Testis (tissue), 3 donors: ENCODE data around the gene TLX2. TPM values are rescaled to one million over a fixed set of nuclear protein-coding genes. Genes with fewer than 3 reads are reported as not detected.

Experiments used
- DNase-seq: peaks from one replicate; pipeline ENCODE4 v3.0.0-alpha.2; 2019
- H3K27ac ChIP-seq, 2 donors: fragments of 200-600 bp; sonication (generic); one replicate each; pipeline ENCODE4 v1.5.1; 2019
- H3K27me3 ChIP-seq: fragments of 200-600 bp; sonication (generic); one replicate; pipeline ENCODE4 v1.5.1; 2019
- H3K36me3 ChIP-seq: fragments of 200-600 bp; sonication (generic); one replicate; pipeline ENCODE4 v1.5.1; 2017; ENCODE audit warnings: low read depth; ENCODE audit errors: missing control alignments
- H3K4me1 ChIP-seq: fragments of 200-600 bp; sonication (generic); one replicate; pipeline ENCODE4 v1.5.1; 2019
- H3K4me3 ChIP-seq, 2 donors: fragments of 200-600 bp; sonication (generic); one replicate each; pipeline ENCODE4 v1.5.1; 2017 to 2019
- H3K9me3 ChIP-seq: fragments of 200-600 bp; sonication (generic); one replicate; pipeline ENCODE4 v1.5.1; 2017
- POLR2A ChIP-seq: fragments of 450-650 bp; IDR thresholded peaks from one replicate; pipeline ENCODE4 v1.6.1; 2017; ENCODE audit warnings: antibody characterized with exemption, mild to moderate bottlenecking, moderate library complexity
- WGBS, 2 donors: methylation state at CpG; one replicate each; pipeline ENCODE4 v1.1.5; 2018; 5-methylcytosine and 5-hydroxymethylcytosine counted together
- intact Hi-C: fragments of 100-400 bp; cut with DNase I; formaldehyde crosslinking; loops from one replicate; pipeline ENCODE4 v1.15.1; 2023; ENCODE audit warnings: low total_unique reads
- polyA plus RNA-seq: library from polyadenylated mRNA; stranded (reverse); fragments of 350-450 nt; fragmentation: Illumina TruSeq; extraction: RNeasy Lipid Tissue Mini Kit (QIAGEN cat#74804); gene quantifications from one replicate; pipeline ENCODE4 v1.2.3, GENCODE V29; 2014; ENCODE audit warnings: low read depth, low replicate concordance; ENCODE audit not compliant: insufficient read depth
- total RNA-seq, 2 donors: library from RNA; depleted of rRNA; stranded (reverse); fragments of >200 nt; gene quantifications; one replicate each; pipeline ENCODE4 v1.2.3, GENCODE V29; 2016
- TF ChIP-seq, protein P1 (sequence below), 3 experiments: fragments of 450-650 bp in 2 of 3; fragments of 200-600 bp in 1 of 3; sonication (generic) in 1 of 3; IDR thresholded peaks; one replicate each; pipeline ENCODE4 v1.5.1; 2016 to 2019; ENCODE audit warnings: antibody characterized with exemption in 3 of 3, mild to moderate bottlenecking in 2 of 3, moderate library complexity in 1 of 3

Gene TLX2
- total and polyA plus RNA-seq, 3 donors from 2014 or later = 1.1 to 4.5 (median 1.3) TPM

- intact Hi-C loops = no loop called here
- WGBS, 2 donors = 88 to 92% methylated on average over 3 of the region's 3 CpGs
These were observed 30.4 kb downstream of the TLX2 start for GRCh38 chr2:74544634-74545033.

DNA sequence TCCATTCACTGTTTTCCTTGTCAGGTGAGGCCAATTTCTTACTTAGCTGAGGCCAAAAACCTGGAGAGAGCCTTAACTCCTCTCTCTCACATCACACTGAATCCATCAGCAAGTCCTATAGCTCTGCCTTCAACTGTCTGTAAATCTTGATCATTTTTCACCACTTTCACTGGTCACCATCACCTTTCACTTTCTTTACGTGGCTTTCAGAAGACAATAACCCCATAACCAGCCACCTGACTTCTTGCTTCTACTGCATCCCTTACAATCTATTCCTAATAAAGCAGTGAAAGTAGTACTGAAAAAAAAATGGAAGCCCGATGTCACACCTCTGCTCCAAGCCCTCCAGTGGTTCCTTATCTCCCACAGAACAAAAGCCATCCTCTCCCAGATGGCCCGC lies 31.8 kb downstream of the TLX2 start:
- intact Hi-C loops = no loop called here
- Histone ChIP-seq H3K9me3 (no peaks in the 10 kb centered on the region), H3K27ac (no peak overlapping the region), H3K4me1 (peaks cover 9% of the 10 kb centered on the region), H3K4me3 (no peak overlapping the region), H3K27me3 (no peaks in the 10 kb centered on the region), H3K36me3 (no peaks in the 10 kb centered on the region)
- no peak for TF ChIP-seq POLR2A
- TF ChIP-seq, protein P1, sequence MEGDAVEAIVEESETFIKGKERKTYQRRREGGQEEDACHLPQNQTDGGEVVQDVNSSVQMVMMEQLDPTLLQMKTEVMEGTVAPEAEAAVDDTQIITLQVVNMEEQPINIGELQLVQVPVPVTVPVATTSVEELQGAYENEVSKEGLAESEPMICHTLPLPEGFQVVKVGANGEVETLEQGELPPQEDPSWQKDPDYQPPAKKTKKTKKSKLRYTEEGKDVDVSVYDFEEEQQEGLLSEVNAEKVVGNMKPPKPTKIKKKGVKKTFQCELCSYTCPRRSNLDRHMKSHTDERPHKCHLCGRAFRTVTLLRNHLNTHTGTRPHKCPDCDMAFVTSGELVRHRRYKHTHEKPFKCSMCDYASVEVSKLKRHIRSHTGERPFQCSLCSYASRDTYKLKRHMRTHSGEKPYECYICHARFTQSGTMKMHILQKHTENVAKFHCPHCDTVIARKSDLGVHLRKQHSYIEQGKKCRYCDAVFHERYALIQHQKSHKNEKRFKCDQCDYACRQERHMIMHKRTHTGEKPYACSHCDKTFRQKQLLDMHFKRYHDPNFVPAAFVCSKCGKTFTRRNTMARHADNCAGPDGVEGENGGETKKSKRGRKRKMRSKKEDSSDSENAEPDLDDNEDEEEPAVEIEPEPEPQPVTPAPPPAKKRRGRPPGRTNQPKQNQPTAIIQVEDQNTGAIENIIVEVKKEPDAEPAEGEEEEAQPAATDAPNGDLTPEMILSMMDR (IDR thresholded peaks at IDR 0.05) = no peak
- DNase-seq = no peak
- WGBS, 2 donors = 91 to 93% methylated on average over 3 of the region's 3 CpGs

More at GRCh38 chr2:74544634-74545033, 30.4 kb downstream of the TLX2 start:
- H3K9me3 ChIP-seq = no peaks in the 10 kb centered on the region
- peaks cover 7% of the 10 kb centered on the region for H3K4me1 ChIP-seq
- H3K27me3 ChIP-seq = no peaks in the 10 kb centered on the region
- no peak for DNase-seq
- TF ChIP-seq, protein P1 (IDR thresholded peaks at IDR 0.05) = no peak
- H3K4me3 ChIP-seq = no peak overlapping the region
- no peaks in the 10 kb centered on the region for H3K36me3 ChIP-seq
- no peak overlapping the region for H3K27ac ChIP-seq

DNA sequence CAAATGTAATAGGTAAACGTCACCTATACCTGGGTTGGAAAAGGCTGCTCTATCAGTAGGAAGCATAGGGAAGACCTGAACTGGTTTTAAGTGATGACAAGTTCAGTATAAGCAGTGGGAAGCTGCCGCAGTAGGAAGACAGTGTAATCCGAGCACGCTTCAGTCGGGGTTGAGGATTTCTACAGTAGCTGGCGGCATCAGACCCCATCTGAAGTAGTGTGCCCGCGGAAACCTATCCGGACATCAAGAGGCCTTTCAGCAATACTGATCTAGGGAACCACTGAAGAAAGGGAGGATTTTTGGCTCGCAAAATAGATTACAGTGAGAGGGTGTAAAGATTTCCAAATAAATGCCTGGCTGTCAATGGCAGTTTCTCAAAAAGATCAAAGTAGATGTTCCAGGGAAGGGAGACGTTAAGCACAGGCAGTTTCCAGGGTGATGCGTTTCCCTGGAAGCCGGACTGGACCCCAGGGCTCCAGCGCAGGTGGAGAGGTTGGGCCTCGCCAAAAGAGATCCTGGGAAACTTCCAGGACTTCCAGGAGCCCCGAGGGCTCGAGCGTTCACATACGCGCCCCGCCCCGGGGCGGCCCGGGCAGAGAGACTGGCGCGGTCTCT lies 34.1 kb downstream of the TLX2 start:
- H3K27ac ChIP-seq = peak overlapping the region; percentile 11 to 66
- TF ChIP-seq POLR2A = no peak
- TF ChIP-seq, protein P1 (IDR thresholded peaks at IDR 0.05) = no peak
- H3K9me3 ChIP-seq = no peaks in the 10 kb centered on the region
- H3K36me3 ChIP-seq = no peaks in the 10 kb centered on the region
- WGBS, 2 donors = 14 to 32% methylated on average over 15 to 26 of the region's 26 CpGs
- peaks cover 20% of the 10 kb centered on the region for H3K4me1 ChIP-seq
- no peak for DNase-seq
- intact Hi-C loops = no loop called here
- H3K4me3 ChIP-seq = peak overlapping the region; percentile 49 to 64
- no peaks in the 10 kb centered on the region for H3K27me3 ChIP-seq

GRCh38 chr2:74548900-74549826 lies 34.9 kb downstream of the TLX2 start:
- WGBS, 2 donors = 15 to 25% methylated on average over 19 to 84 of the region's 85 CpGs
- no peaks in the 10 kb centered on the region for H3K9me3 ChIP-seq
- peak overlapping the region; percentile 49 to 64 for H3K4me3 ChIP-seq
- peak; percentile 75 for DNase-seq
- H3K36me3 ChIP-seq = no peaks in the 10 kb centered on the region
- H3K27me3 ChIP-seq = no peaks in the 10 kb centered on the region
- intact Hi-C loops = no loop called here
- no peak for TF ChIP-seq POLR2A
- TF ChIP-seq, protein P1 (IDR thresholded peaks at IDR 0.05) = no peak
- H3K4me1 ChIP-seq = peaks cover 22% of the 10 kb centered on the region
- H3K27ac ChIP-seq = peak overlapping the region; percentile 11 to 66
